H1 (cell line): ENCODE data around the gene HAND1.

Experiments used
- CBX5 ChIP-seq: fragments of 300-800, 300-1000 bp; sonication (generic); IDR thresholded peaks from 2 replicates; pipeline ENCODE4 v1.7.1; 2016; ENCODE audit warnings: antibody characterized with exemption, low read length, low read depth
- CEBPB ChIP-seq: IDR thresholded peaks from 2 replicates; pipeline ENCODE4 v1.6.1; 2012; ENCODE audit warnings: low read depth, low read length
- CREB1 ChIP-seq: IDR thresholded peaks from 2 replicates; pipeline ENCODE4 v1.6.1; 2012; ENCODE audit warnings: inconsistent platforms
- EP300 ChIP-seq, 2 experiments: IDR thresholded peaks; 1 replicate in 1 of 2; 2 replicates in 1 of 2; pipeline ENCODE4 v1.6.1; 2011 to 2012; ENCODE audit warnings: low read depth in 2 of 2, low read length in 2 of 2, mild to moderate bottlenecking in 2 of 2, borderline replicate concordance in 1 of 2, inconsistent platforms in 1 of 2, moderate library complexity in 1 of 2
- EZH2 ChIP-seq: fragments of 200-600 bp; sonication (generic); IDR thresholded peaks from 2 replicates; pipeline ENCODE4 v1.7.1; 2012; ENCODE audit warnings: low read depth, mild to moderate bottlenecking, moderate library complexity, low read length, inconsistent platforms; ENCODE audit not compliant: severe bottlenecking
- KDM5A ChIP-seq: fragments of 200-600 bp; IDR thresholded peaks from 2 replicates; pipeline ENCODE4 v1.7.1; 2012; ENCODE audit warnings: mild to moderate bottlenecking, low read length, inconsistent platforms, mixed read lengths
- POLR2AphosphoS5 ChIP-seq: IDR thresholded peaks from 2 replicates; pipeline ENCODE4 v1.6.1; 2011; ENCODE audit warnings: low read depth, low read length
- RAD21 ChIP-seq, 2 experiments: IDR thresholded peaks in 1 of 2; conservative IDR thresholded peaks in 1 of 2; 2 replicates each; pipeline ENCODE4 v1.6.1; 2011; ENCODE audit warnings: low read depth in 2 of 2, low read length in 2 of 2, improper control_type of control experiment in 1 of 2, inconsistent platforms in 1 of 2, mild to moderate bottlenecking in 1 of 2, moderate library complexity in 1 of 2
- SP2 ChIP-seq: IDR thresholded peaks from 2 replicates; pipeline ENCODE4 v1.6.1; 2012; ENCODE audit warnings: mild to moderate bottlenecking, low read length, inconsistent platforms
- TF ChIP-seq, protein P1 (sequence below): IDR thresholded peaks from 2 replicates; pipeline ENCODE4 v1.6.1; 2011; ENCODE audit warnings: low read depth, mild to moderate bottlenecking, low read length; ENCODE audit not compliant: insufficient read depth
- TF ChIP-seq, protein P2 (sequence below), 3 experiments: IDR thresholded peaks; 1 replicate in 2 of 3; 2 replicates in 1 of 3; pipeline versions ENCODE4 v1.5.1 to v1.6.1; 2011; ENCODE audit warnings: low read length in 3 of 3, mild to moderate bottlenecking in 3 of 3, inconsistent platforms in 2 of 3, low read depth in 1 of 3, moderate library complexity in 1 of 3; ENCODE audit not compliant: insufficient read depth in 1 of 3; ENCODE audit errors: control extremely low read depth in 1 of 3

DNA sequence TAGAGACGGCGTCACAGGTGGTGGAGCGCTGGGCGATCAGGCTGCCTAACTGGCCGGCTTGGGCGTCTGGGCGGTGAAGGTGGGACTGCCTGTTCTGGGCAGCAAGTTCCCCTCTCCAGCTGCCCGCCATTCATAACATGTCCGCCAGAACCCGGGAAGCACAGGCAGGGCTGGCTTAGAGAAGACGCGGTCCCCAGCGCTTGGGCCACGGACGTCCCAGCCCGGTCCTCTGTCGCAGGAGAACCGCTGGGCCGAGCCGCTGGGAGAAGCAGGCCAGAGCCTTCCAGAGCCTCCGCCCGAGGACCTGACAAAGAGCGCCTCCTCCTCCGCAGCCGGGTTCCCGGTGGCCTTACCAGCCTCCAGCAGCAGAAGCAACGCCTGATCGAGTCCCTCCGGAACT, 15.2 kb upstream of the HAND1 start:
- no peak for TF ChIP-seq CREB1
- TF ChIP-seq POLR2AphosphoS5: no peak
- TF ChIP-seq, protein P1, sequence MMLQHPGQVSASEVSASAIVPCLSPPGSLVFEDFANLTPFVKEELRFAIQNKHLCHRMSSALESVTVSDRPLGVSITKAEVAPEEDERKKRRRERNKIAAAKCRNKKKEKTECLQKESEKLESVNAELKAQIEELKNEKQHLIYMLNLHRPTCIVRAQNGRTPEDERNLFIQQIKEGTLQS: no peak
- no peak for TF ChIP-seq EP300 (IDR thresholded peaks at IDR 0.05; ENCODE audit: borderline replicate concordance in 1 of 2, low read depth in 2 of 2, low read length in 2 of 2)
- TF ChIP-seq EZH2: no peak
- TF ChIP-seq, protein P2, sequence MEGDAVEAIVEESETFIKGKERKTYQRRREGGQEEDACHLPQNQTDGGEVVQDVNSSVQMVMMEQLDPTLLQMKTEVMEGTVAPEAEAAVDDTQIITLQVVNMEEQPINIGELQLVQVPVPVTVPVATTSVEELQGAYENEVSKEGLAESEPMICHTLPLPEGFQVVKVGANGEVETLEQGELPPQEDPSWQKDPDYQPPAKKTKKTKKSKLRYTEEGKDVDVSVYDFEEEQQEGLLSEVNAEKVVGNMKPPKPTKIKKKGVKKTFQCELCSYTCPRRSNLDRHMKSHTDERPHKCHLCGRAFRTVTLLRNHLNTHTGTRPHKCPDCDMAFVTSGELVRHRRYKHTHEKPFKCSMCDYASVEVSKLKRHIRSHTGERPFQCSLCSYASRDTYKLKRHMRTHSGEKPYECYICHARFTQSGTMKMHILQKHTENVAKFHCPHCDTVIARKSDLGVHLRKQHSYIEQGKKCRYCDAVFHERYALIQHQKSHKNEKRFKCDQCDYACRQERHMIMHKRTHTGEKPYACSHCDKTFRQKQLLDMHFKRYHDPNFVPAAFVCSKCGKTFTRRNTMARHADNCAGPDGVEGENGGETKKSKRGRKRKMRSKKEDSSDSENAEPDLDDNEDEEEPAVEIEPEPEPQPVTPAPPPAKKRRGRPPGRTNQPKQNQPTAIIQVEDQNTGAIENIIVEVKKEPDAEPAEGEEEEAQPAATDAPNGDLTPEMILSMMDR (IDR thresholded peaks at IDR 0.05; ENCODE audit: control extremely low read depth in 1 of 3, insufficient read depth in 1 of 3, low read depth in 1 of 3, low read length in 3 of 3): no peak
- TF ChIP-seq RAD21 (IDR thresholded peaks at IDR 0.05 in 1 of 2, conservative IDR thresholded peaks at IDR 0.05 in 1 of 2; ENCODE audit: low read depth in 2 of 2, low read length in 2 of 2): no peak
- TF ChIP-seq SP2: no peak
- TF ChIP-seq CEBPB: no peak
- TF ChIP-seq CBX5: no peak
- TF ChIP-seq KDM5A: no peak
